Mammary epithelial cell (primary cell): Measurements from ENCODE around the gene CYP24A1.

Experiments used
- CTCF ChIP-seq, 2 donors: IDR thresholded peaks in 1 of 2; conservative IDR thresholded peaks in 1 of 2; 2 replicates each; pipeline ENCODE4 v1.5.1; 2011 to 2012; ENCODE audit warnings: inconsistent platforms in 2 of 2, low read length in 2 of 2, mild to moderate bottlenecking in 2 of 2, control low read depth in 1 of 2, low read depth in 1 of 2; ENCODE audit not compliant: insufficient read depth in 1 of 2; ENCODE audit errors: extremely low read depth in 1 of 2
- EZH2 ChIP-seq: IDR thresholded peaks from 2 replicates; pipeline ENCODE4 v1.6.1; 2012; ENCODE audit warnings: low read length, inconsistent platforms, borderline replicate concordance

GRCh38 chr20:54214566-54214965, 40.8 kb upstream of the CYP24A1 start:
- TF ChIP-seq CTCF (conservative IDR thresholded peaks at IDR 0.05 in 1 of 2, IDR thresholded peaks at IDR 0.05 in 1 of 2; ENCODE audit: extremely low read depth in 1 of 2, insufficient read depth in 1 of 2, low read depth in 1 of 2, low read length in 2 of 2) (no peak), EZH2 (no peak)
